Pancreas (tissue), 10 donors: ENCODE measurements around the gene ERBB4. TPM values are rescaled to one million over a fixed set of nuclear protein-coding genes. Genes with fewer than 3 reads are reported as not detected.
"Not testable (repeated sequence)": the region's sequence is repeated elsewhere in the genome, so short reads cannot be mapped to it uniquely, and the experiment has no call there.

Experiments used
- ATAC-seq, 4 donors: fragments of 200-7000 bp; cut with Tn5 transposase; one replicate each; pipeline versions ENCODE4 v1.8.0 to v1.9.1; 2020; ENCODE audit warnings: mild to moderate bottlenecking in 4 of 4, moderate library complexity in 4 of 4
- DNase-seq, 6 donors: peaks; one replicate each; pipeline ENCODE4 v3.0.0-alpha.2; 2020
- FAIRE-seq: peaks from 2 replicates; lab custom pipeline; 2012; peaks lifted over from hg19 to GRCh38; lab: Jason Lieb, UNC
- H3K27ac ChIP-seq, 4 donors: fragments of 200-600 bp; sonication (generic); 1 replicate in 3 of 4; 2 replicates in 1 of 4; pipeline versions ENCODE4 v1.5.0 to v1.8.0; 2020
- H3K27me3 ChIP-seq, 4 donors: fragments of 200-600 bp; one replicate each; pipeline ENCODE4 v1.8.0; 2021
- H3K36me3 ChIP-seq, 3 donors: fragments of 200-600 bp; sonication (generic) in 1 of 3; one replicate each; pipeline versions ENCODE4 v1.5.0 to v1.8.0; 2020 to 2021
- H3K4me1 ChIP-seq, 3 donors: fragments of 200-600 bp; one replicate each; pipeline ENCODE4 v1.8.0; 2021
- H3K4me3 ChIP-seq, 4 donors: fragments of 200-600 bp; sonication (generic) in 2 of 4; one replicate each; pipeline versions ENCODE4 v1.5.0 to v1.8.0; 2020 to 2021
- H3K9me3 ChIP-seq, 4 donors: fragments of 200-600 bp; one replicate each; pipeline ENCODE4 v1.8.0; 2021
- WGBS, 2 donors: extraction: QIAGEN DNeasy Blood & Tissue Kit; methylation state at CpG; one replicate each; pipeline ENCODE4 v1.1.7; 2013; 5-methylcytosine and 5-hydroxymethylcytosine counted together
- intact Hi-C, 3 donors: fragments of 100-400 bp; cut with DNase I; formaldehyde crosslinking; loops; one replicate each; pipeline versions ENCODE4 v1.11.1 to v1.14.2; 2022
- polyA plus RNA-seq, 2 donors: library from polyadenylated mRNA; stranded (reverse); fragments of 200-250 nt; gene quantifications; one replicate each; pipeline ENCODE4 v1.2.3, GENCODE V29; 2013
- total RNA-seq, 6 donors: library from RNA; stranded (reverse); fragmentation: NEBNext Ultra II Directional in 4 of 6; extraction: Animal tissue kit (Norgen Biotek cat#: 25700) in 4 of 6; gene quantifications; one replicate each; pipeline versions ENCODE4 v1.2.1 to v1.2.4, GENCODE V29; 2021 to 2023
- TF ChIP-seq, protein P1 (sequence below), 4 donors: fragments of 200-600 bp; sonication (generic) in 3 of 4; IDR thresholded peaks; one replicate each; pipeline versions ENCODE4 v1.5.0 to v1.8.0; 2021; ENCODE audit warnings: antibody characterized with exemption in 4 of 4
- donor health status: healthy with polysubstance abuse.
- donor health status: DM: no; HTN: no; CAD: no; lungs with moderate emphysema.
- donor health status: DM: no; HTN: no; CAD: no.
- donor health status: control.
- donor health status: control.
- donor health status: Bipolar disorder and iron deficiency.
- donor health status: DM: yes; HTN: yes; CAD: no.
- donor health status: DM: no; HTN: no; CAD: no.
- donor health status: DM: no; HTN: no; CAD: no.
- donor health status: DM: yes; HTN: yes; CAD: no.

Gene ERBB4
- total and polyA plus RNA-seq, 8 donors, result 0.30 to 5.0 (median 3.3) TPM

DNA sequence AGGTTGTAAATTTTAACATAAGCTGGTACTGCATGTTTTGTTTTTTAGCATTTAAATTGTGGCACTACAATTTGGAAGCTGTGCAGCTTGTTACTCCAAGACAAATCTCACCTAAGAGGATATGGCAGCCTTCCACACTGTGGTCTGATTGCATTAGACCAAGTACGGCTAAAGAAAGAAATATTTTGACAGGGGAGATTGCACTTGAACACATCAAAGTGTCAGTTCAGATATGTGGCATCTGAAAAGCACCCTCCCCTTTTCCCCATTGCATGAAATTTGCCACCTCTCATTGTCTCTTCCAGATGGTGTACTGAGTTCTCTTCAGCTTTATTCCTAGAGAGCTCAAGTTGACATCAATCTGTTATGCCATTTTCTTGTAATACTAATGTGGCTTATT, 295.9 kb downstream of the ERBB4 start:
- Histone ChIP-seq H3K27ac (no peak overlapping the region), H3K4me1 (no peaks in the 10 kb centered on the region), H3K4me3 (no peak overlapping the region), H3K36me3 (no peaks in the 10 kb centered on the region), H3K9me3 (no peaks in the 10 kb centered on the region), H3K27me3 (no peaks in the 10 kb centered on the region)
- TF ChIP-seq, protein P1, sequence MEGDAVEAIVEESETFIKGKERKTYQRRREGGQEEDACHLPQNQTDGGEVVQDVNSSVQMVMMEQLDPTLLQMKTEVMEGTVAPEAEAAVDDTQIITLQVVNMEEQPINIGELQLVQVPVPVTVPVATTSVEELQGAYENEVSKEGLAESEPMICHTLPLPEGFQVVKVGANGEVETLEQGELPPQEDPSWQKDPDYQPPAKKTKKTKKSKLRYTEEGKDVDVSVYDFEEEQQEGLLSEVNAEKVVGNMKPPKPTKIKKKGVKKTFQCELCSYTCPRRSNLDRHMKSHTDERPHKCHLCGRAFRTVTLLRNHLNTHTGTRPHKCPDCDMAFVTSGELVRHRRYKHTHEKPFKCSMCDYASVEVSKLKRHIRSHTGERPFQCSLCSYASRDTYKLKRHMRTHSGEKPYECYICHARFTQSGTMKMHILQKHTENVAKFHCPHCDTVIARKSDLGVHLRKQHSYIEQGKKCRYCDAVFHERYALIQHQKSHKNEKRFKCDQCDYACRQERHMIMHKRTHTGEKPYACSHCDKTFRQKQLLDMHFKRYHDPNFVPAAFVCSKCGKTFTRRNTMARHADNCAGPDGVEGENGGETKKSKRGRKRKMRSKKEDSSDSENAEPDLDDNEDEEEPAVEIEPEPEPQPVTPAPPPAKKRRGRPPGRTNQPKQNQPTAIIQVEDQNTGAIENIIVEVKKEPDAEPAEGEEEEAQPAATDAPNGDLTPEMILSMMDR (IDR thresholded peaks at IDR 0.05), result no peak
- ATAC-seq, result no peak
- no peak for DNase-seq
- 26 to 28% methylated on average over 1 of the region's 1 CpG for WGBS, 2 donors
- no peak for FAIRE-seq
- intact Hi-C loops, result no loop called here

DNA sequence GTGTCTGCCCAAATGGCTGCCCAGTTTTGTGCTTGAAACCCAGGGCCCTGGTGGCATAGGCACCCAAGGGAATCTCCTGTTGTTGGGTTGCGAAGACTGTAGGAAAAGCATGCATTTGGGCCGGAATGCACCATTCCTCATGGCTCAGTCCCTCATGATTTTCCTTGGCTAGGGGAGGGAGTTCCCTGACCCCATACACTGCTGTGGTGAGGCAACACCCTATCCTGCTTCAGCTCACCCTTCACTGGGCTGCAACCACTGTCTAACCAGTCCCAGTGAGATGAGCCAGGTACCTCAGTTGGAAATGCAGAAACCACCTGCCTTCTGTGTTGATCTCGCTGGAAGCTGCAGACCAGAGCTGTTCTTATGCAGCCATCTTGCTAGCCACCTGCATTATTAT, 300.4 kb downstream of the ERBB4 start:
- intact Hi-C loops, H3K4me3 ChIP-seq, FAIRE-seq, H3K27me3 ChIP-seq, H3K4me1 ChIP-seq, H3K27ac ChIP-seq, ATAC-seq, H3K9me3 ChIP-seq, H3K36me3 ChIP-seq, DNase-seq: not testable (repeated sequence)
- WGBS, 2 donors, result 89 to 95% methylated on average over 3 of the region's 3 CpGs

GRCh38 chr2:212237350-212238095, 301.1 kb downstream of the ERBB4 start:
- ATAC-seq (no peak), DNase-seq (peak in 2 of 6 donors; percentile 8 to 28), FAIRE-seq (no peak)
- TF ChIP-seq, protein P1 (IDR thresholded peaks at IDR 0.05), result no peak
- no peaks in the 10 kb centered on the region for H3K36me3 ChIP-seq
- H3K4me1 ChIP-seq, result no peaks in the 10 kb centered on the region
- H3K4me3 ChIP-seq, result no peak overlapping the region
- WGBS, 2 donors, result 55 to 59% methylated on average over 13 of the region's 13 CpGs
- peaks cover 0 to 3% (median 0%) of the 10 kb centered on the region in 4 donors for H3K9me3 ChIP-seq
- no peak overlapping the region for H3K27ac ChIP-seq
- intact Hi-C loops, result no loop called here
- H3K27me3 ChIP-seq, result no peaks in the 10 kb centered on the region

DNA sequence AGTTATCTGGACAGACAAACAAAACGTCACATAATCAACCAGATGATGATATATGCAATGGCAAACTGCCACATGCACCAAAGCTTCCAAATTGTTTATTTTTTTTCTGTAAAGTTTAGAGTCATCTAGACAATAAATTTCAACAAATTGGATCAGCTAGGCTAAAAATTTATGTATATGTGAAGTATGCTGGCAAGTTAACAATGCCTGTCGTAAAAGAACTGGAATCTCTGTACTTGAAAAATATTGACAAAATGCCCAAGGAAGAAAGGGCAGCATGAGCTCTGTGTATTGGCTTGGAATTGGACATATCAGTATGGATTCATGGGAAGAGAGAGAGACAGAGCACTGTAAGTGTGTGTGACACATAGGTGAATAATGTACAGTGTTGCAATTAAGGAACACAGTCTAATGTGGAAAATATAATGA, 309.8 kb downstream of the ERBB4 start:
- H3K27ac ChIP-seq, result no peak overlapping the region

DNA sequence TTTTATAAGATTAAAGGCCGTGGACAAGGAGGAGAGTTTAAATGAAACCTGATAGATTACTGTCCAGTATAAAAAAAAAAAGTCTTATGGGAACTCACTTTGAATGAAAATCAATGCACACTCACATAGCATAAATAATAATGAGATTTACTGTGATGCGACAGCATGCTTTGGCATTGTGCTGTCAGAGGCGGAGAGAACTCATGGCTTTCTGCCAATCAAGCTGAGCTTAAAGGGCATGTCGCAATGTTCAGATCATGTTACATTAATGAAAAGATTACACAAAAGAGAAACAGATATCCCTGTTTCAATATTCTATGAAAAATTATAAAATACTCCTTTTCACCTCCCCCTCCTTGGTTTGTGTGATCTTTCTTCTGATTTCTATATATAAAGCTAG, 310.8 kb downstream of the ERBB4 start:
- Histone ChIP-seq H3K36me3 (no peaks in the 10 kb centered on the region), H3K27ac (no peak overlapping the region), H3K27me3 (no peaks in the 10 kb centered on the region), H3K4me3 (no peak overlapping the region), H3K9me3 (no peaks in the 10 kb centered on the region), H3K4me1 (peaks cover 0 to 5% (median 0%) of the 10 kb centered on the region in 3 donors)
- FAIRE-seq (no peak), ATAC-seq (peak; percentile 53 to 83 (median 75)), DNase-seq (peak in 4 of 6 donors; percentile 26 to 56 (median 36))
- TF ChIP-seq, protein P1 (IDR thresholded peaks at IDR 0.05), result no peak
- intact Hi-C loops, result no loop called here
- WGBS, 2 donors, result 5 to 13% methylated on average over 4 of the region's 4 CpGs

More for the DNA sequence above, 309.8 kb downstream of the ERBB4 start:
- intact Hi-C loops, result no loop called here
- WGBS, 2 donors, result 13 to 24% methylated on average over 2 of the region's 2 CpGs
- no peaks in the 10 kb centered on the region for H3K36me3 ChIP-seq
- H3K4me3 ChIP-seq, result no peak overlapping the region
- no peaks in the 10 kb centered on the region for H3K27me3 ChIP-seq
- TF ChIP-seq, protein P1 (IDR thresholded peaks at IDR 0.05), result no peak
- H3K9me3 ChIP-seq, result peaks cover 0 to 3% (median 0%) of the 10 kb centered on the region in 4 donors
- DNase-seq, result no peak
- ATAC-seq, result no peak
- peaks cover 0 to 5% (median 0%) of the 10 kb centered on the region in 3 donors for H3K4me1 ChIP-seq
- no peak for FAIRE-seq
